ENCODE results near the gene PTPA. TPM values are rescaled to one million over a fixed set of nuclear protein-coding genes. Genes with fewer than 3 reads are reported as not detected.

Gene PTPA
- total and polyA plus RNA-seq, 10 of the 15 experiments (the other 5 are each of a cell fraction or from before 2014, with no cell fraction given), result 1.6 to 111 (median 55.1) TPM

DNA sequence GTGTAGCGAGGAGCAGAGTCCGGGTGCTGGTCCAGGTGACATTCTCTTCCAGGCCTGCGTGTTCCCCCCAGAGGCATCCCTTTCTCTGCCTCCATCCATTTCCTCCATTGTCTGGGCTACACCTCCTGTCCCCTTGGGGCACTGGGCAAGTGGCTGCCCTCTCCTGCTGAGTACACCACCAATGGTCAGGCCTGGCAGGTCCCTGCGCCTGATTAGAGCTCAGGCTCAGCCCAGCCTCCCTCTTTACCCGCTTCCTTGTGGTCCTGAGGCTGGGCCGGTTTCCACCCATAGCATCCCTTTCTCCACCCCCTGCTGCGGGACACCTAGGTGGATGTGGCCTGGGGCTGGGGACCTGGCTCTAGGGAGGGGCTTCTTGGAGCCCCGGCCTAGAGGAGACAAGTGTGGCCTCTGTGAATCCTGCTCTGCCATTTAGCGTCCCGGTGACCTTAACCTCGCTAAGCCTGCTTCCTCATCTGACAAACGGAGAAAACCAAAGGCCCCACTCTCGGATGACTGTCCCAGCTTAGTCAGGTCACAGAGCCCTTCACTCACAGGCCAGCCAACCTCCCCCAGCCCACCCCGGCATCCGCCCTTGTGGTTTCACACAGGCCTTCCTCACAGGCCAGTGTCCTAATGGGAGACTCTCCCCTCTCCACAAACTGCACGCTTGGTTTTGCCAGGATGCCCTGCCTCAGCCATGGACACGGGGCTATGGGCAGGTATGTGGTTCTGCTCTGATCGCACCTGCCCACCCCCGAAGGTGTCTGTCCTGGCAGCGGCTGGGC is 17.4 kb upstream of the PTPA start:
- H2AFZ ChIP-seq (ENCODE audit: control insufficient read depth, low read depth, low read length), result no peak overlapping the region
- ATAC-seq (no peak), DNase-seq (ENCODE audit: low read depth, low spot score) (no peak), FAIRE-seq (no peak)
- no peak overlapping the region for H3K4me3 ChIP-seq
- ChIA-PET RAD21 (ENCODE audit: unreplicated experiment) (no interaction called here), SMC1A (ENCODE audit: uncharacterized antibody, unreplicated experiment) (no interaction called here), CTCF (interaction anchor here (2.1 kb wide), 1 partner anchor 10 kb away, joined by 6 read pairs; no protein-coding TSS in a partner anchor), POLR2A (no interaction called here)
- no peaks in the 10 kb centered on the region for H3K79me2 ChIP-seq (ENCODE audit: control insufficient read depth, insufficient read depth, low read length)
- H4K20me1 ChIP-seq (ENCODE audit: control insufficient read depth, insufficient read depth), result no peaks in the 10 kb centered on the region
- H3K27me3 ChIP-seq (replicated peaks in 1 of 2; ENCODE audit: control insufficient read depth in 2 of 2, insufficient read depth in 2 of 2, low read length in 1 of 2), result no peaks in the 10 kb centered on the region
- no peak overlapping the region for H3K4me2 ChIP-seq (ENCODE audit: control insufficient read depth, insufficient read depth)
- in situ Hi-C loops (cut with MboI) (no loop called here), intact Hi-C loops (cut with micrococcal nuclease; ENCODE audit: unreplicated experiment) (no loop called here)
- H3K36me3 ChIP-seq (ENCODE audit: control insufficient read depth in 2 of 2, insufficient read depth in 2 of 2, low read length in 1 of 2), result peaks cover 3 to 5% of the 10 kb centered on the region in 2 experiments
- no peak overlapping the region for H3K27ac ChIP-seq (ENCODE audit: control insufficient read depth, insufficient read depth)
- no peak overlapping the region for H3K9ac ChIP-seq (ENCODE audit: control insufficient read depth, insufficient read depth, low read length)
- H3K9me3 ChIP-seq (replicated peaks; ENCODE audit: control insufficient read depth, insufficient read depth, low read length), result no peaks in the 10 kb centered on the region
- no TSS peak for BruUV-seq (replicated peaks)
- no peaks in the 10 kb centered on the region for H3K4me1 ChIP-seq (ENCODE audit: control insufficient read depth, insufficient read depth, low read length)
- WGBS (ENCODE audit: insufficient coverage, insufficient replicate concordance, low lambda C conversion rate, missing lambda C conversion rate), result 80% methylated on average over 20 of the region's 20 CpGs
- TF ChIP-seq CREM (IDR thresholded peaks at IDR 0.05; ENCODE audit: low read depth) (no peak), SUPT20H (IDR thresholded peaks at IDR 0.05; ENCODE audit: borderline replicate concordance, control insufficient read depth, low read depth, low read length) (no peak), ETV6 (conservative IDR thresholded peaks at IDR 0.05 in 1 of 2, IDR thresholded peaks at IDR 0.05 in 1 of 2; ENCODE audit: borderline replicate concordance in 1 of 2, low read depth in 1 of 2) (no peak), EZH2 (IDR thresholded peaks at IDR 0.05; ENCODE audit: borderline replicate concordance, control insufficient read depth, low read depth, low read length) (no peak), EGR1 (IDR thresholded peaks at IDR 0.05; ENCODE audit: borderline replicate concordance in 1 of 2, low read depth in 2 of 2, low read length in 2 of 2) (no peak), RB1 (IDR thresholded peaks at IDR 0.05; ENCODE audit: borderline replicate concordance) (no peak), NBN (IDR thresholded peaks at IDR 0.05) (no peak), BACH1 (IDR thresholded peaks at IDR 0.05; ENCODE audit: borderline replicate concordance) (no peak), NFYB (IDR thresholded peaks at IDR 0.05; ENCODE audit: insufficient read depth, low read depth, low read length) (no peak)
- TF ChIP-seq, protein P1, sequence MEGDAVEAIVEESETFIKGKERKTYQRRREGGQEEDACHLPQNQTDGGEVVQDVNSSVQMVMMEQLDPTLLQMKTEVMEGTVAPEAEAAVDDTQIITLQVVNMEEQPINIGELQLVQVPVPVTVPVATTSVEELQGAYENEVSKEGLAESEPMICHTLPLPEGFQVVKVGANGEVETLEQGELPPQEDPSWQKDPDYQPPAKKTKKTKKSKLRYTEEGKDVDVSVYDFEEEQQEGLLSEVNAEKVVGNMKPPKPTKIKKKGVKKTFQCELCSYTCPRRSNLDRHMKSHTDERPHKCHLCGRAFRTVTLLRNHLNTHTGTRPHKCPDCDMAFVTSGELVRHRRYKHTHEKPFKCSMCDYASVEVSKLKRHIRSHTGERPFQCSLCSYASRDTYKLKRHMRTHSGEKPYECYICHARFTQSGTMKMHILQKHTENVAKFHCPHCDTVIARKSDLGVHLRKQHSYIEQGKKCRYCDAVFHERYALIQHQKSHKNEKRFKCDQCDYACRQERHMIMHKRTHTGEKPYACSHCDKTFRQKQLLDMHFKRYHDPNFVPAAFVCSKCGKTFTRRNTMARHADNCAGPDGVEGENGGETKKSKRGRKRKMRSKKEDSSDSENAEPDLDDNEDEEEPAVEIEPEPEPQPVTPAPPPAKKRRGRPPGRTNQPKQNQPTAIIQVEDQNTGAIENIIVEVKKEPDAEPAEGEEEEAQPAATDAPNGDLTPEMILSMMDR (IDR thresholded peaks at IDR 0.05 in 2 of 3, conservative IDR thresholded peaks at IDR 0.05 in 1 of 3; ENCODE audit: control insufficient read depth in 2 of 3, extremely low read depth in 1 of 3, insufficient read depth in 1 of 3, low read depth in 3 of 3, low read length in 3 of 3), result no peak
- TF ChIP-seq, protein P2, sequence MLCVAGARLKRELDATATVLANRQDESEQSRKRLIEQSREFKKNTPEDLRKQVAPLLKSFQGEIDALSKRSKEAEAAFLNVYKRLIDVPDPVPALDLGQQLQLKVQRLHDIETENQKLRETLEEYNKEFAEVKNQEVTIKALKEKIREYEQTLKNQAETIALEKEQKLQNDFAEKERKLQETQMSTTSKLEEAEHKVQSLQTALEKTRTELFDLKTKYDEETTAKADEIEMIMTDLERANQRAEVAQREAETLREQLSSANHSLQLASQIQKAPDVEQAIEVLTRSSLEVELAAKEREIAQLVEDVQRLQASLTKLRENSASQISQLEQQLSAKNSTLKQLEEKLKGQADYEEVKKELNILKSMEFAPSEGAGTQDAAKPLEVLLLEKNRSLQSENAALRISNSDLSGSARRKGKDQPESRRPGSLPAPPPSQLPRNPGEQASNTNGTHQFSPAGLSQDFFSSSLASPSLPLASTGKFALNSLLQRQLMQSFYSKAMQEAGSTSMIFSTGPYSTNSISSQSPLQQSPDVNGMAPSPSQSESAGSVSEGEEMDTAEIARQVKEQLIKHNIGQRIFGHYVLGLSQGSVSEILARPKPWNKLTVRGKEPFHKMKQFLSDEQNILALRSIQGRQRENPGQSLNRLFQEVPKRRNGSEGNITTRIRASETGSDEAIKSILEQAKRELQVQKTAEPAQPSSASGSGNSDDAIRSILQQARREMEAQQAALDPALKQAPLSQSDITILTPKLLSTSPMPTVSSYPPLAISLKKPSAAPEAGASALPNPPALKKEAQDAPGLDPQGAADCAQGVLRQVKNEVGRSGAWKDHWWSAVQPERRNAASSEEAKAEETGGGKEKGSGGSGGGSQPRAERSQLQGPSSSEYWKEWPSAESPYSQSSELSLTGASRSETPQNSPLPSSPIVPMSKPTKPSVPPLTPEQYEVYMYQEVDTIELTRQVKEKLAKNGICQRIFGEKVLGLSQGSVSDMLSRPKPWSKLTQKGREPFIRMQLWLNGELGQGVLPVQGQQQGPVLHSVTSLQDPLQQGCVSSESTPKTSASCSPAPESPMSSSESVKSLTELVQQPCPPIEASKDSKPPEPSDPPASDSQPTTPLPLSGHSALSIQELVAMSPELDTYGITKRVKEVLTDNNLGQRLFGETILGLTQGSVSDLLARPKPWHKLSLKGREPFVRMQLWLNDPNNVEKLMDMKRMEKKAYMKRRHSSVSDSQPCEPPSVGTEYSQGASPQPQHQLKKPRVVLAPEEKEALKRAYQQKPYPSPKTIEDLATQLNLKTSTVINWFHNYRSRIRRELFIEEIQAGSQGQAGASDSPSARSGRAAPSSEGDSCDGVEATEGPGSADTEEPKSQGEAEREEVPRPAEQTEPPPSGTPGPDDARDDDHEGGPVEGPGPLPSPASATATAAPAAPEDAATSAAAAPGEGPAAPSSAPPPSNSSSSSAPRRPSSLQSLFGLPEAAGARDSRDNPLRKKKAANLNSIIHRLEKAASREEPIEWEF (IDR thresholded peaks at IDR 0.05; ENCODE audit: insufficient replicate concordance, low read depth, low read length), result no peak
- TF ChIP-seq, protein P3, sequence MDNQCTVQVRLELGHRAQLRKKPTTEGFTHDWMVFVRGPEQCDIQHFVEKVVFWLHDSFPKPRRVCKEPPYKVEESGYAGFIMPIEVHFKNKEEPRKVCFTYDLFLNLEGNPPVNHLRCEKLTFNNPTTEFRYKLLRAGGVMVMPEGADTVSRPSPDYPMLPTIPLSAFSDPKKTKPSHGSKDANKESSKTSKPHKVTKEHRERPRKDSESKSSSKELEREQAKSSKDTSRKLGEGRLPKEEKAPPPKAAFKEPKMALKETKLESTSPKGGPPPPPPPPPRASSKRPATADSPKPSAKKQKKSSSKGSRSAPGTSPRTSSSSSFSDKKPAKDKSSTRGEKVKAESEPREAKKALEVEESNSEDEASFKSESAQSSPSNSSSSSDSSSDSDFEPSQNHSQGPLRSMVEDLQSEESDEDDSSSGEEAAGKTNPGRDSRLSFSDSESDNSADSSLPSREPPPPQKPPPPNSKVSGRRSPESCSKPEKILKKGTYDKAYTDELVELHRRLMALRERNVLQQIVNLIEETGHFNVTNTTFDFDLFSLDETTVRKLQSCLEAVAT (IDR thresholded peaks at IDR 0.05), result no peak
- TF ChIP-seq, protein P4, sequence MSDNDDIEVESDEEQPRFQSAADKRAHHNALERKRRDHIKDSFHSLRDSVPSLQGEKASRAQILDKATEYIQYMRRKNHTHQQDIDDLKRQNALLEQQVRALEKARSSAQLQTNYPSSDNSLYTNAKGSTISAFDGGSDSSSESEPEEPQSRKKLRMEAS (IDR thresholded peaks at IDR 0.05; ENCODE audit: low read depth, low read length), result no peak
